Activated naive CD8-positive, alpha-beta T cell treated with anti-CD3 and anti-CD28 coated beads, Interleukin-2, amount 50 U/mL, for 24 hours (primary cell): Measurements from ENCODE around the gene WDR47.
A peak's percentile ranks its signal among the peaks of the same experiment; 100 is the strongest.
"Not testable (repeated sequence)": the region's sequence is repeated elsewhere in the genome, so short reads cannot be mapped to it uniquely, and the experiment has no call there.

Source experiments
- ATAC-seq: fragments of 150-1000 bp; cut with Tn5 transposase; one replicate; pipeline ENCODE4 v1.10.0; 2021
- DNase-seq: peaks from one replicate; pipeline ENCODE4 v3.0.0; 2021
- H3K27ac Mint-ChIP-seq: one replicate; pipeline ENCODE4 v1.8.0; 2021; ENCODE audit warnings: mild to moderate bottlenecking, mixed read lengths
- H3K27me3 Mint-ChIP-seq: one replicate; pipeline ENCODE4 v1.8.0; 2021; ENCODE audit warnings: mixed read lengths
- H3K36me3 Mint-ChIP-seq: one replicate; pipeline ENCODE4 v1.8.0; 2021; ENCODE audit warnings: low read depth, mixed read lengths
- H3K4me1 Mint-ChIP-seq: one replicate; pipeline ENCODE4 v1.8.0; 2021; ENCODE audit warnings: mixed read lengths
- H3K4me3 Mint-ChIP-seq: one replicate; pipeline ENCODE4 v1.8.0; 2021; ENCODE audit warnings: mild to moderate bottlenecking, moderate library complexity, mixed read lengths
- H3K9me3 Mint-ChIP-seq: one replicate; pipeline ENCODE4 v1.8.0; 2021; ENCODE audit warnings: mixed read lengths

The WDR47 gene

DNA sequence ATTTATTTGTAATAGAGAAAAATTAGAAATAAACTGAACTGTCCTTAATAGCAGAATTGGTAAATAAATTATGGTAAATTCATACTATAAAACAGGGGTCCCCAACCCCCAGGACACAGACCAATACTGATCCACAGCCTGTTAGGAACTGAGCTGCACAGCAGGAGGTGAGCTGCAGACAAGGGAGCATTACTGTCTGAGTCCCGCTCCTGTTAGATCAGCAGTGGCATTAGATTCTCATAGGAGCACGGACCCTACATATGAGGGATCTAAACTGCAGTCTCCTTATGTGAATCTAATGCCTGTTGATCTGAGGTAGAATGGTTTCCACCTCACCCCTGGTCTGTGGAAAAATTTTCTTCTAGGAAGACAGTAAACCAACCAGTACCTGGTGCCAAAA lies 7.5 kb downstream of the WDR47 start:
- Mint-ChIP-seq H3K27me3 (no peaks in the 10 kb centered on the region), H3K4me1 (no peaks in the 10 kb centered on the region), H3K27ac (no peak overlapping the region), H3K4me3 (no peak overlapping the region), H3K36me3 (no peaks in the 10 kb centered on the region), H3K9me3 (no peaks in the 10 kb centered on the region)
- ATAC-seq, result no peak
- DNase-seq, result no peak

DNA sequence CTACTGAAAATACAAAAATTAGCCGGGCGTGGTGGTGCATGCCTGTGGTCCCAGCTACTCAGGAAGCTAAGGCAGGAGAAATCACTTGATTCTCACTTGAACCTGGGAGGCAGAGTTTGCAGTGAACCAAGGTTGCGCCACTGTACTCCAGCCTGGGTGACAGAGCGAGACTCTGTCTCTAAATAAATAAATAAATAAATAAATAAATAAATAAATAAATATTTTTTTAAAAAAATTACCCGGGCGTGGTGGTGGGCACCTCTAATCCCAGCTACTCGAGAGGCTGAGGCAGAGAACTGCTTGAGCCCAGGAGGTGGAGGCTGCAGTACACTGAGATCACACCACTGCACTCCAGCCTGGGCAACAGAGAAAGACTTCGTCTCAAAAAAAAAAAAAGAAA lies 12.4 kb downstream of the WDR47 start:
- H3K9me3 Mint-ChIP-seq, H3K27ac Mint-ChIP-seq, H3K4me3 Mint-ChIP-seq, H3K36me3 Mint-ChIP-seq, H3K27me3 Mint-ChIP-seq, H3K4me1 Mint-ChIP-seq, ATAC-seq, DNase-seq: not testable (repeated sequence)

GRCh38 chr1:109027841-109028240 lies 14.1 kb downstream of the WDR47 start:
- Mint-ChIP-seq H3K9me3 (no peaks in the 10 kb centered on the region), H3K27me3 (no peaks in the 10 kb centered on the region), H3K4me1 (no peaks in the 10 kb centered on the region), H3K4me3 (no peak overlapping the region), H3K27ac (no peak overlapping the region), H3K36me3 (no peaks in the 10 kb centered on the region)
- no peak for DNase-seq
- ATAC-seq, result no peak

GRCh38 chr1:109025694-109026093 lies 16.2 kb downstream of the WDR47 start:
- no peaks in the 10 kb centered on the region for H3K4me1 Mint-ChIP-seq

GRCh38 chr1:109024646-109025045 lies 17.3 kb downstream of the WDR47 start:
- Mint-ChIP-seq H3K4me3 (no peak overlapping the region), H3K36me3 (peaks cover 4% of the 10 kb centered on the region), H3K9me3 (no peaks in the 10 kb centered on the region), H3K27me3 (no peaks in the 10 kb centered on the region), H3K27ac (no peak overlapping the region), H3K4me1 (no peaks in the 10 kb centered on the region)
- ATAC-seq, result no peak
- no peak for DNase-seq

More at GRCh38 chr1:109025694-109026093, 16.2 kb downstream of the WDR47 start:
- no peak for ATAC-seq
- no peak overlapping the region for H3K4me3 Mint-ChIP-seq
- no peak for DNase-seq
- no peak overlapping the region for H3K27ac Mint-ChIP-seq
- H3K36me3 Mint-ChIP-seq, result peaks cover 3% of the 10 kb centered on the region
- no peaks in the 10 kb centered on the region for H3K9me3 Mint-ChIP-seq
- no peaks in the 10 kb centered on the region for H3K27me3 Mint-ChIP-seq

DNA sequence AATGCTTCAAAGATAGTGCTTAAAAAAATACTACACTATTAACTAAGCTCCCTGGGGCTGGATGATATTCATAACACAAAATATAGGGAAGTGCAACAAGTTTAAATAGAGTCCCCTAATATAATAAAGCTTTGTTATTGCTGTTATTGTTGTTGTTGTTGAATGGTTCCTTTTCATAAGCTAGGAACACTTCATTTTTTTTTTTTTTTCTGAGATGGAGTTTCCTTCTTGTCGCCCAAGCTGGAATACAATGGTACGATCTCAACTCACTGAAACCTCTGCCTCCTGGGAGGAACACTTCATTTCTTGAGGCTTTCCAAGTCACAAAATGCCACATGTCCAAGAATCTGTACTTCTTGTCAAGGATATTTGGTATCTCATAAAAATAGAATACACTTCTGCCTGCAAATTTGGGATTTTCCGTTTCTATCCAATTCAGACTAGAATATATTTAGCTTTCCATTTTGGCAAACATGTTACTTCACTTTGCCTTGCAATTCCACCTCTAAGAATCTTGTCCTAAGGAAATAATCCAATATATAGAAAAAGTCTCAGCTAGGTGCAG lies 21.1 kb downstream of the WDR47 start:
- no peak overlapping the region for H3K4me3 Mint-ChIP-seq
- peaks cover 7% of the 10 kb centered on the region for H3K9me3 Mint-ChIP-seq
- no peaks in the 10 kb centered on the region for H3K27me3 Mint-ChIP-seq
- no peaks in the 10 kb centered on the region for H3K4me1 Mint-ChIP-seq
- no peak for ATAC-seq
- no peak overlapping the region for H3K27ac Mint-ChIP-seq
- peaks cover 22% of the 10 kb centered on the region for H3K36me3 Mint-ChIP-seq
- DNase-seq, result no peak

DNA sequence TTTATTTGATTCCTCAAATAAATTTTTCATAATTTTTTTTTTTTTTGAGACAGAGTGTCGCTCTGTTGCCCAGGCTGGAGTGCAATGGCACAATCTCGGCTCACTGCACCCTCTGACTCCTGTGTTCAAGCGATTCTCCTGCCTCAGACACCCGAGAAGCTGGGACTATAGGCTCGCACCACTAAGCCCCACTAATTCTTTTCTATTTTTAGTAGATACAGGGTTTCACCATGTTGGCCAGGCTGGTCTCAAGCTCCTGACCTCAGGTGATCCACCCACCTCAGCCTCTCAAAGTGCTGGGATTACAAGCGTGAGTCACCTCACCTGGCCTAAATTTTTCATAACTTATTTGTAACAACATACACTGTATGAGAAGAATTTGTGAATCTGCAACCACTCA lies 24.2 kb downstream of the WDR47 start:
- not testable (repeated sequence) for H3K9me3 Mint-ChIP-seq, H3K27me3 Mint-ChIP-seq, H3K4me1 Mint-ChIP-seq, H3K4me3 Mint-ChIP-seq, DNase-seq, H3K27ac Mint-ChIP-seq, ATAC-seq
- peaks cover 26% of the 10 kb centered on the region for H3K36me3 Mint-ChIP-seq

DNA sequence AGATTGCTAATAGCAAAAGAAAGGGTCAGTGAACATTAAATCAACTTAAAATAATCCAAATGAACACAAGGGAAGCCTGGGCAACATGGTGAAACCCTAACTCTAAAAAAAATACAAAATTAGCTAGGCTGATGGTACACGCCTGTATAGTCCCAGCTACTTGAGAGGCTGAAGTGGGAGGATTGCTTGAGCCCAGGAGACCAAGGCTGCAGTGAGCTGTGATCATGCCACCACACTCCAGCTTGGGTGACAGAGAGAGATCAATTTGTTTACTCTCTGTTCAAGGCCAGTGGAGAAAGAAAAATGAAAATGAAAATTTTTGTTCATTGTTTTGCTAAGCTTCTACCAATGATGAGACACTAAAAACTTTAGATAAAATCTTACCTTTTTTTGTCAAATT lies 24.8 kb downstream of the WDR47 start:
- DNase-seq (no peak), ATAC-seq (no peak)
- H3K27ac Mint-ChIP-seq, result no peak overlapping the region
- peaks cover 7% of the 10 kb centered on the region for H3K9me3 Mint-ChIP-seq
- H3K4me1 Mint-ChIP-seq, result no peaks in the 10 kb centered on the region
- H3K27me3 Mint-ChIP-seq, result no peaks in the 10 kb centered on the region
- H3K4me3 Mint-ChIP-seq, result no peak overlapping the region
- H3K36me3 Mint-ChIP-seq, result peaks cover 24% of the 10 kb centered on the region

DNA sequence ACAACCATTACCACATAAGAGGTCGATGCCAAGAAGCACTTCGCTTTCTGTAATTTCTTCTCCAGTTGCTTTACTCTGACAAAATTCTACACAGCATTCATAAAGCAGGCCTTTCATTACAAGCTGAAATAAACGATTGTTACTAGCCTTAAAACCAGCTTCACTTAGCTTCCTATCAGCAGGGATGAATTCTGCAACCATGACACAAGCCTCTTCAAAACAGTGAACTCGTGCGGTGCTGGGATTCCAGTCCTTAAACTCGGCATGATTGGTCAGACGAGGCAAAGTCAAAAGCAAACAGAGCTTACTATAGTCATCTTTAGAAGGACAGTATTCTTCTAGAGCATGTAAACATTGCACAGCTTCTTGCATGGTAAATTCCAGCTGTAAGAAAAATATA lies 30.6 kb downstream of the WDR47 start:
- ATAC-seq (no peak), DNase-seq (no peak)
- no peaks in the 10 kb centered on the region for H3K27me3 Mint-ChIP-seq
- no peak overlapping the region for H3K27ac Mint-ChIP-seq
- no peaks in the 10 kb centered on the region for H3K9me3 Mint-ChIP-seq
- no peak overlapping the region for H3K4me3 Mint-ChIP-seq
- H3K4me1 Mint-ChIP-seq, result no peaks in the 10 kb centered on the region
- peaks cover 16% of the 10 kb centered on the region for H3K36me3 Mint-ChIP-seq

DNA sequence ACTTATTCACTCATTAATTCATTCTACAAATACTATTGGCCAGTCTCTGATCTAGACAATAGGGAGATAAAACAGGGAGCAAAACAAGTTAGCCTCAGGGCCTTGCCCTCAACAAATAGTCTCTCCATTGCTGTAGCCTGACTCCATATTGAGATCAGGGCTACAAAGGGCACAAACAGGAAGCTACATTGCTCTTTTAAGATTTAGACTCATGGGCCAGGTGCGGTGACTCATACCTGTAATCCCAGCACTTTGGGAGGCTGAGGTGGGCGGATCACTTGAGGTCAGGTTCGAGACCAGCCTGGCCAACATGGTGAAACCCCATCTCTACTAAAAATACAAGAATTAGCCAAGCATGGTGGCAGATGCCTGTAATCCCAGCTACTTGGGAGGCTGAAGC lies 45.3 kb downstream of the WDR47 start:
- H3K36me3 Mint-ChIP-seq, result peaks cover 42% of the 10 kb centered on the region
- ATAC-seq (peak; percentile 63), DNase-seq (peak; percentile 12)
- not testable (repeated sequence) for H3K27ac Mint-ChIP-seq, H3K4me3 Mint-ChIP-seq, H3K4me1 Mint-ChIP-seq, H3K27me3 Mint-ChIP-seq
- peaks cover 12% of the 10 kb centered on the region for H3K9me3 Mint-ChIP-seq

DNA sequence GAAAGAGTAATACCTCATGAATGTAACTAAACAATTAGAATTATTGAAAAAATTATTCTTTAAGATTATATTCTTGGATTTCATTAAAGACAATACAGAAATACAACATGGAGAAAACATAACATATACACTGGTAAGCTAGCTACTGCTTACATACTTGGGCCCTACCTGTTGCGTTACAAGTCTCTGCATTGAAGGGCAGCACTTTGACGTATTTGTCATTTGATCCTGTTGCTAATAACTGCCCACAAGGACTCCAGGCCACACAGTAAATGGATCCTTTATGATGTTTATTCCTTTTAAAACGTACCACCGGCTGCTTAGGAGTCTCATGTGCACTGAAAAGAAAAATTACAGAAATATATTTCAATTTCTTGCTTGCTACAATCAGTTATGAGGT lies 58.8 kb downstream of the WDR47 start:
- no peaks in the 10 kb centered on the region for H3K4me1 Mint-ChIP-seq
- H3K4me3 Mint-ChIP-seq, result no peak overlapping the region
- ATAC-seq (no peak), DNase-seq (no peak)
- H3K36me3 Mint-ChIP-seq, result peaks cover 26% of the 10 kb centered on the region
- no peaks in the 10 kb centered on the region for H3K27me3 Mint-ChIP-seq
- H3K27ac Mint-ChIP-seq, result no peak overlapping the region
- H3K9me3 Mint-ChIP-seq, result no peaks in the 10 kb centered on the region

- peaks cover 16% of the 10 kb centered on the region for H3K36me3 Mint-ChIP-seq
- ATAC-seq, result no peak
These were observed 65.2 kb downstream of the WDR47 start for GRCh38 chr1:108976658-108977057.

DNA sequence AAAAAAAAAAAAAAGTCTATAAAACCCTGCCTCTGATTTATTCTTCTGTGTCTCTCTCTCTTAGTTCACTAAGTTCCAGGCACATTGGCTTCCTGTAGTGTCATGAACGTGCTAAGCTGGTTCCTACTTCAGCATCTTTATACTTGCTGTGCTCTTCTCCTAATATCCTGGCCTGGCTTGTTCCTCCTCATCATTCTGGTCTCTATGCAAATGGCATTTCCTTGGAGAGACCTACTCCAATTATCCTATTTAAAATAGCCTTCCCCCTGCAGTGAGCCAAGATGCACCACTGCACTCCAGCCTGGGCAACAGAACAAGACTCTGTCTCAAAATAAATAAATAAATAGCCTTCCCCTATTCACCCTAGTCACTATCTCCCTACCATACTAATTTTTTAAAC lies 69.0 kb downstream of the WDR47 start:
- H3K9me3 Mint-ChIP-seq, result no peaks in the 10 kb centered on the region
- no peak overlapping the region for H3K4me3 Mint-ChIP-seq
- peaks cover 22% of the 10 kb centered on the region for H3K36me3 Mint-ChIP-seq
- H3K27ac Mint-ChIP-seq, result no peak overlapping the region
- ATAC-seq (no peak), DNase-seq (no peak)
- H3K4me1 Mint-ChIP-seq, result no peaks in the 10 kb centered on the region
- no peaks in the 10 kb centered on the region for H3K27me3 Mint-ChIP-seq

More at GRCh38 chr1:108976658-108977057, 65.2 kb downstream of the WDR47 start:
- Mint-ChIP-seq H3K27ac (no peak overlapping the region), H3K4me3 (no peak overlapping the region), H3K9me3 (no peaks in the 10 kb centered on the region), H3K27me3 (no peaks in the 10 kb centered on the region), H3K4me1 (no peaks in the 10 kb centered on the region)
- DNase-seq, result no peak

GRCh38 chr1:108969346-108969745 lies 72.6 kb downstream of the WDR47 start:
- H3K27me3 Mint-ChIP-seq, result no peaks in the 10 kb centered on the region
- H3K4me3 Mint-ChIP-seq, result no peak overlapping the region
- no peaks in the 10 kb centered on the region for H3K4me1 Mint-ChIP-seq
- H3K27ac Mint-ChIP-seq, result no peak overlapping the region
- no peak for ATAC-seq
- H3K36me3 Mint-ChIP-seq, result peaks cover 15% of the 10 kb centered on the region
- DNase-seq, result no peak
- no peaks in the 10 kb centered on the region for H3K9me3 Mint-ChIP-seq

DNA sequence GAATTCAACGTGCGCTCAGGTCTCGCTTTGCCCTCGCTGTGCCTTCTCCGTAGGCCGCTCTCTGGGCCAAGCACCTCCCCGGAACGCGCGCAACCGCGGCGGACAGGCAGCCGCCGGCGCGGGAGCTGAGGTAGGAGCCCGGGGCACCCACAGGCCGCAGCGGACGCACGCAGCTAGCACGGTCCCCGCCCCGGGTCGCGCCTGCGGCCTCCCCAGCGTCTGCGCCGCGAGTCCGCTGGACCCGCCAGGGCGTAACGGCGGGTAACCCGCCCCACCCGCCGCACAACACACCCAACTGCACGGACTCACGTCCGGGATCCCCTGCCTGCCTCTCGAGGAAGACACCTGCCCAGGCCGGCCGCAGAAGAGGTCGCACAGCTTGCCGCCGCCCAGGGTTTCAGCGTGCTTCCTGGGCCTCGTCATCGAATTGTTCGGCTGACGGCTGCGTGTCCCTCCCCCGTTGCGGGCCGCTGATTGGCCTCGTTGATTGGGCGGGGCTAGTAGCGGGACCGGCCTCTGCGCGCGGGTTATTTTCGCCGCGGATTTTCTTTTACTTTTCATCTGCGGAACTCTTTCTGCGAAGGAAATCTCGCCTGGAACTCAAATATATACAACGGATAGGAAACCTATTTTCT lies 78.7 kb downstream of the WDR47 start, which contains the start of gene CLCC1:
Gene CLCC1, minus strand, starts transcription at position 433 of the 635 bp plus-strand sequence. CDS start 13,047 bp downstream, outside the sequence.
- peak within 1 kb of the TSS; percentile 84 for H3K4me3 Mint-ChIP-seq
- H3K36me3 Mint-ChIP-seq, result peaks cover 15% of the 10 kb centered on the region
- ATAC-seq, result peak; percentile 94
- no peaks in the 10 kb centered on the region for H3K9me3 Mint-ChIP-seq
- H3K4me1 Mint-ChIP-seq, result peaks cover 32% of the 10 kb centered on the region
- H3K27ac Mint-ChIP-seq, result peak within 1 kb of the TSS; percentile 77
- DNase-seq, result peak; percentile 93
- H3K27me3 Mint-ChIP-seq, result peaks cover 10% of the 10 kb centered on the region
